Natural killer cell (primary cell): ENCODE measurements around the gene MEPCE. TPM values are rescaled to one million over a fixed set of nuclear protein-coding genes. Genes with fewer than 3 reads are reported as not detected.
"Not testable (repeated sequence)": the region's sequence is repeated elsewhere in the genome, so short reads cannot be mapped to it uniquely, and the experiment has no call there.

Source experiments
- ATAC-seq, 3 donors: fragments of 150-1000 bp in 2 of 3; fragments of 200-7000 bp in 1 of 3; cut with Tn5 transposase; 1 replicate in 1 of 3; 2 replicates in 2 of 3; pipeline ENCODE4 v1.10.0; 2021; ENCODE audit warnings: mild to moderate bottlenecking in 2 of 3, moderate library complexity in 2 of 3
- DNase-seq, 2 donors: peaks; one replicate each; pipeline versions ENCODE4 v3.0.0 to v3.0.0-alpha.2; 2013 to 2021; ENCODE audit warnings: mixed read lengths in 1 of 2
- H3K27ac ChIP-seq: one replicate; pipeline ENCODE4 v1.5.1; 2013; ENCODE audit warnings: mild to moderate bottlenecking, low read length
- H3K27me3 ChIP-seq: one replicate; pipeline ENCODE4 v1.6.1; 2013; ENCODE audit warnings: low read length; ENCODE audit not compliant: control insufficient read depth, insufficient read depth
- H3K36me3 ChIP-seq: one replicate; pipeline ENCODE4 v1.6.1; 2013; ENCODE audit warnings: low read length; ENCODE audit not compliant: control insufficient read depth, insufficient read depth
- H3K4me1 ChIP-seq: one replicate; pipeline ENCODE4 v1.6.1; 2013; ENCODE audit warnings: low read length; ENCODE audit not compliant: control insufficient read depth, insufficient read depth
- H3K4me3 ChIP-seq: one replicate; pipeline ENCODE4 v1.5.1; 2013; ENCODE audit warnings: low read length
- H3K9me3 ChIP-seq: one replicate; pipeline ENCODE4 v1.6.1; 2013; ENCODE audit warnings: low read length; ENCODE audit not compliant: control insufficient read depth, insufficient read depth
- H3K27ac Mint-ChIP-seq, 2 donors: one replicate each; pipeline ENCODE4 v1.8.0; 2022; ENCODE audit warnings: mild to moderate bottlenecking in 2 of 2, mixed read lengths in 2 of 2, moderate library complexity in 1 of 2
- H3K27me3 Mint-ChIP-seq, 2 donors: one replicate each; pipeline ENCODE4 v1.8.0; 2022; ENCODE audit warnings: low read depth in 2 of 2, mixed read lengths in 2 of 2
- H3K36me3 Mint-ChIP-seq: one replicate; pipeline ENCODE4 v1.8.0; 2022; ENCODE audit warnings: mixed read lengths
- H3K4me1 Mint-ChIP-seq, 2 donors: one replicate each; pipeline ENCODE4 v1.8.0; 2022; ENCODE audit warnings: mixed read lengths in 2 of 2
- H3K4me3 Mint-ChIP-seq: one replicate; pipeline ENCODE4 v1.8.0; 2022; ENCODE audit warnings: mild to moderate bottlenecking, moderate library complexity, mixed read lengths
- H3K9me3 Mint-ChIP-seq, 2 donors: one replicate each; pipeline ENCODE4 v1.8.0; 2022; ENCODE audit warnings: mixed read lengths in 2 of 2
- CTCF ChIP-seq: fragments of 200-600 bp; IDR thresholded peaks from one replicate; pipeline ENCODE4 v1.8.0; 2022; ENCODE audit warnings: antibody characterized with exemption
- WGBS: methylation state at CpG from one replicate; pipeline ENCODE4 v1.1.7; 2013; ENCODE audit warnings: missing lambda C conversion rate; ENCODE audit not compliant: insufficient coverage; 5-methylcytosine and 5-hydroxymethylcytosine counted together
- intact Hi-C: fragments of 100-400 bp; cut with micrococcal nuclease; formaldehyde crosslinking; loops from one replicate; pipeline ENCODE4 v1.14.2; 2022
- total RNA-seq, 4 donors: library from RNA; stranded (reverse); fragments of 120-200 nt in 1 of 4; gene quantifications; one replicate each; pipeline versions ENCODE4 v1.2.3 to v1.2.4, GENCODE V29; 2013 to 2022

MEPCE gene
- 10 to 100 TPM; 48.1 to 54.9 (median 54.1) TPM for total RNA-seq
- 44.2 TPM for total RNA-seq (2013)

GRCh38 chr7:100429637-100430492 lies at the start of gene MEPCE:
Gene MEPCE, plus strand, starts transcription at chr7:100429831. Its CDS starts 188 bp downstream, at chr7:100430019.
- Histone ChIP-seq H3K4me1 (peaks cover 46% of the 10 kb centered on the region), H3K36me3 (peaks cover 24% of the 10 kb centered on the region), H3K9me3 (no peaks in the 10 kb centered on the region), H3K27ac (peak within 1 kb of the TSS; percentile 99), H3K27me3 (no peaks in the 10 kb centered on the region), H3K4me3 (peak within 1 kb of the TSS; percentile 99)
- peak within 1 kb of the TSS; percentile 96 for H3K4me3 Mint-ChIP-seq
- intact Hi-C loops, result loop anchor here (2.0 to 10.0 kb wide), 3 partner anchors 61 to 205 kb away; no protein-coding TSS in a partner anchor
- H3K9me3 Mint-ChIP-seq, result no peaks in the 10 kb centered on the region
- ATAC-seq (peak; percentile 49 to 69 (median 57)), DNase-seq (peak; percentile 97 to 98)
- H3K27ac Mint-ChIP-seq, result peak within 1 kb of the TSS; percentile 97 to 99
- no peak for TF ChIP-seq CTCF
- peaks cover 0 to 5% of the 10 kb centered on the region in 2 donors for H3K27me3 Mint-ChIP-seq
- WGBS, result under 1% methylated on average over 94 of the region's 95 CpGs
- peaks cover 45 to 60% of the 10 kb centered on the region in 2 donors for H3K4me1 Mint-ChIP-seq
- H3K36me3 Mint-ChIP-seq, result no peaks in the 10 kb centered on the region

- ATAC-seq (no peak), DNase-seq (no peak)
- no peaks in the 10 kb centered on the region for H3K27me3 ChIP-seq
- H3K27ac Mint-ChIP-seq, result no peak overlapping the region
- H3K4me1 Mint-ChIP-seq, result peaks cover 24 to 30% of the 10 kb centered on the region in 2 donors
- no peak overlapping the region for H3K4me3 ChIP-seq
- intact Hi-C loops, result no loop called here
- H3K36me3 Mint-ChIP-seq, result no peaks in the 10 kb centered on the region
- no peak overlapping the region for H3K27ac ChIP-seq
- H3K27me3 Mint-ChIP-seq, result peaks cover 0 to 3% of the 10 kb centered on the region in 2 donors
- no peak overlapping the region for H3K4me3 Mint-ChIP-seq
- no peaks in the 10 kb centered on the region for H3K9me3 Mint-ChIP-seq
- H3K4me1 ChIP-seq, result peaks cover 22% of the 10 kb centered on the region
- WGBS, result 78% methylated on average over 2 of the region's 4 CpGs
- no peaks in the 10 kb centered on the region for H3K36me3 ChIP-seq
- H3K9me3 ChIP-seq, result no peaks in the 10 kb centered on the region
- no peak for TF ChIP-seq CTCF
These were observed 49.4 kb upstream of the MEPCE start for GRCh38 chr7:100380196-100380595.

GRCh38 chr7:100381531-100382233 lies 47.9 kb upstream of the MEPCE start:
- H3K27me3 Mint-ChIP-seq, H3K4me3 ChIP-seq, H3K9me3 Mint-ChIP-seq, DNase-seq, H3K4me3 Mint-ChIP-seq, H3K27ac Mint-ChIP-seq, H3K27me3 ChIP-seq, H3K36me3 Mint-ChIP-seq, intact Hi-C loops, H3K27ac ChIP-seq, ATAC-seq, H3K9me3 ChIP-seq, H3K36me3 ChIP-seq: not testable (repeated sequence)
- WGBS, result 96% methylated on average over 48 of the region's 49 CpGs
- H3K4me1 ChIP-seq, result peaks cover 13% of the 10 kb centered on the region
- H3K4me1 Mint-ChIP-seq, result peaks cover 12 to 18% of the 10 kb centered on the region in 2 donors

- H3K4me1 Mint-ChIP-seq, result peaks cover 12 to 18% of the 10 kb centered on the region in 2 donors
- H3K36me3 ChIP-seq, H3K27me3 ChIP-seq, intact Hi-C loops, H3K9me3 Mint-ChIP-seq, DNase-seq, H3K4me3 ChIP-seq, H3K9me3 ChIP-seq, H3K27me3 Mint-ChIP-seq, H3K36me3 Mint-ChIP-seq: not testable (repeated sequence)
- Histone ChIP-seq H3K4me1 (peaks cover 13% of the 10 kb centered on the region), H3K27ac (peak overlapping the region; percentile 0)
- 56% methylated on average over 8 of the region's 8 CpGs for WGBS
- H3K4me3 Mint-ChIP-seq, result peak overlapping the region; percentile 47
- ATAC-seq, result peak in 2 of 3 donors; percentile 44 to 60
- H3K27ac Mint-ChIP-seq, result peak overlapping the region; percentile 56 to 67
These were observed 47.3 kb upstream of the MEPCE start for GRCh38 chr7:100382234-100382853.
